ENCODE data around the gene ZNF423. TPM values are rescaled to one million over a fixed set of nuclear protein-coding genes. Genes with fewer than 3 reads are reported as not detected.

The ZNF423 gene
- total RNA-seq, 1 donor from 2014 or later: 0.21 TPM

DNA sequence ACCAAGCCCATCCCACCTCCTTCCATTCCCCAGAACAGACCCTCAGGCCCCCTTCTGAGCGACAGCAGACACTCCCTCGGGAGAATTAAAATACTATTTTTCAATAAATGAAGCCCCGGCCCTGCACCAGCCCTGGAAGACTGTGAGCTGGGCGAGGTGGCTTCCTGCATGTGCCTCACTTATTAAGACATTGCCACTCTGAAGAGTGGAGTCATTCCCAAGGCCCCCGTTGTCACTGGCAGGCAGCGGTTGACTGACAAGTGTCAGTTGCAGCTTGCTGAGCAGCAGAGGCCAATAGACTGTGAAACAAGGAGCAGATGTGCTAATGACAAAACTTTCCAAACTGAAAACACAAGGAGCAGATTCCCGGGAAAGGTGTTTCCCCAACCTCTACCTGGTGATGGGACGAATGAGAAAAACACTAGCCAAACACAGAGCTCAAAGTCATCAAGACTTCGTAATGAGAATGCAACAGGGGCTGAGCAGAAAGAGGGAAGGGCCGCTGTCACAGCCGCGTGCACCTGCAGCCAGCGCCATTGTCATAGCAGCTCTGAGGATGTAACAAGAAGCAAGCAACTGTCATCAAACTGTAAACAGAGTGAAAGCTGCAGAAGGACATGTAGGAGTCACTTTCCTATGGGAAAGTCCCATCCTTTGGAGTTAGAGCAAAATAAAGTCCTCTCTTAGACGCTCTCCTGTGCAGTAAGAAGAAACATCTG, 250.2 kb downstream of the ZNF423 start:
- DNase-seq (ENCODE audit: low read depth): no peak

- DNase-seq (ENCODE audit: low read depth): no peak
Measured at GRCh38 chr16:49604602-49605001, 251.3 kb downstream of the ZNF423 start.

GRCh38 chr16:49603956-49604355, 252.0 kb downstream of the ZNF423 start:
- DNase-seq (ENCODE audit: low read depth): no peak

DNA sequence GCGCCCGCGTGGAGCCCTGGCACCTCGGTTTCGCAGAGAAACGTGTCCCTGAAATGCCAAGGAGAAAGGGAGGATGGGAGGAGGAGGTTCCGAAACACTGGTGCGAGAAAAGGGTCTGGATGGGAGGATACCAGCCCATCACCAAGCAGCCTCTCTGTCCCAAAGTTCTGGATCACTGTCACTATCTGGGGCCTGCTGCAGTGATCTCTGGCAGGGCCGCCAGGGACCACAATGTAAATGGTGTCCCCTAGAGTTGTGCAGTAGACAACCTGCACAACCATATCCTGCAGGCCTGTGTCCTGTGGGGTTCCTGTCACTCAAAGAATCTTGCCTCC, 253.0 kb downstream of the ZNF423 start:
- DNase-seq (ENCODE audit: low read depth): no peak

DNA sequence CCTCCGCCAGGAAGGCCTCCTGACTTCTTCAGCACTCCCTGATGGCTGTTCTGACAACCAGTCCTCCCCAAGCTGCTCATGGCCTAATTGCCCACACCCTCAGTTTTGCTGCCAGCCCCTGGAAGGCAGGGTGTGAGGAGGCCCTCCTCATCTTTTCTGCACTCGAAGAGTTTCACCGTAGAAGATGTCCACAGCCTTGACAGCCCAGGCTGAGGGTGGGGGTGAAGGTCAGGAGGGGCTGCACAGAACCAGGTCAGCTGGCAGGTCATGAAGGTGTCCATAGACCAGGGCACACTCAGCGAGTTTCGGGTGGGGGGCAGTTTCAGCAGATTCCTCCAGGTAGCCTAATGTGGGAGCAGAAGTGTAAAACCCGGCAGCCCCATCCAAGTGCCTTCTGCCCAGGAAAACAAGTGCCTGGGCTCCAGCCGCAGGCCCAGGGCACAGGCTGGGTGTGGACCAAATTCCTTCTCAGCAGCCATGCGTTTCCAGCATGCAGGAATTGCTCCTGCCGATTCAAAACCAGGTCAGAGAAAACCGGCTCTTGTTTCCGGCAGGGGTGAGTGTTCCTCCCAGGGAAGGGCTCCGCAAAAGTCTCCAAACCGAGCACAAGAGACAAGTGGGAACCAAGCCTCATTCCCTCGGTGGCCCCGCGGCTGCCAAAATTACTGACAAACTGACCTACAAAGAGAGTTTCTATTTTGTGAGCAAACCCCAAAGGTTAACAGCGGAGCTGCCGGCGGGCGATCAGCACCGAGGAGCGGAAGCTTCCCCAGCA, 253.5 kb downstream of the ZNF423 start:
- no peak for DNase-seq (ENCODE audit: low read depth)

DNA sequence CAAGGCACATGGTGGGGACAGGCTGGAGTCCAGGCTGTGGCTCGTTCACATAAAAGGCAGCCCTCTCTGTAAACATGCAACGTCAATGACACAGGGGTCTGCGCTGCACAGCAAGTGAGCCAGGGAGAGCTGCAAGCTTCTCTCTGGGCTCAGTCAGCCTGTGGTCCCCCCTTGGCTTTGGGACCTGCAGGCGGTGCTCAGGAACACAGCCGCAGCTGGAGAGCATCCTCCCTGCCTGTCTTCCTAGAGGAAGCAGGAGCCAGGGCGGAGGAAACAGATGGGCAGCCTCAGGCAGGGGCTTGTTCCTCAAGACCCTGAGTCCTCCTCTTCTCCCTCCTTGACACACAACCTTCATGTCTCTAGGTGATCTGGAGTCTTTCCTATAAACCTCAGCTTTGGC, 254.3 kb downstream of the ZNF423 start:
- no peak for DNase-seq (ENCODE audit: low read depth)

GRCh38 chr16:49600976-49601375, 254.9 kb downstream of the ZNF423 start:
- DNase-seq (ENCODE audit: low read depth): no peak

- no peak for DNase-seq (ENCODE audit: low read depth)
Measured at GRCh38 chr16:49600536-49600935, 255.4 kb downstream of the ZNF423 start.

DNA sequence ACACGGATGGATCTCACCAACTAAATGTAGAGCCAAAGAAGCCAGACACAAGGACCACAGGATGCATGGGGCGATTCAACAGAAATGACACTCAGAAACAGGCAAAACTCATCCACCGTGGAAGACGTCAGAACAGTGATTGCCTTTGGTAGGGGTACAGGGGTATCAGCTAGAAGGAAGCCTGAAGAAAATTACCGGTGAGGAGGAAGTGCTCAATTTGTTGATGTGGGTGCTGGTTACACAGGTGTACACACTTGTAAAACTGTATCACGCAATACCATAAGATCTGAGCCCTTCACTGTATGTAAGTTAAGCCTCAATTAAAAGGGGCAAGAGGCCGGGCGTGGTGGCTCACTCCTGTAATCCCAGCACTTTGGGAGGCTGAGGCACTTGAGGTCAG, 256.2 kb downstream of the ZNF423 start:
- no peak for DNase-seq (ENCODE audit: low read depth)

- DNase-seq (ENCODE audit: low read depth): no peak
Measured at GRCh38 chr16:49599281-49599680, 256.6 kb downstream of the ZNF423 start.

GRCh38 chr16:49598383-49599170, 257.3 kb downstream of the ZNF423 start:
- DNase-seq (ENCODE audit: low read depth): no peak

DNA sequence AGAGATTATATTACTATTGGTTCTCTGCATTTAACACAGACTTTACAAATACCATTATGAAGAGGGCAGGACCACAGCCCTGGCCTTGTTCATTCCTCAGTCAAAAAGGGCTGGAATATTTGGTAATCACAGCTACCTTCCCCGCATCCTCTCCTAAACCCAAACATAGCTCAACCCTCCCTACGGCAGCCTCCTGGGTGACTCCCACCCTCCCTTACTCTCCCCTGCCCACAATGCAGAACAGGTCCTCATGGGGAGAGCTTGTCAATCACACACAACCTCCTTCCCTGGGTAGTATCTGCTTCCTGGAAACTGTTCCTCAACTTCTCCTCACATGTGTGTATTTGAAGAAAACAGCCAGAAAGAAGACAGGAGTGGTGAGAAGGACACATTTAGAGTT, 258.1 kb downstream of the ZNF423 start:
- DNase-seq (ENCODE audit: low read depth): no peak

- peak; percentile 85 for DNase-seq (ENCODE audit: low read depth)
Measured at GRCh38 chr16:49596648-49597291, 259.1 kb downstream of the ZNF423 start.

- no peak for DNase-seq (ENCODE audit: low read depth)
Measured at GRCh38 chr16:49596068-49596467, 259.8 kb downstream of the ZNF423 start.

DNA sequence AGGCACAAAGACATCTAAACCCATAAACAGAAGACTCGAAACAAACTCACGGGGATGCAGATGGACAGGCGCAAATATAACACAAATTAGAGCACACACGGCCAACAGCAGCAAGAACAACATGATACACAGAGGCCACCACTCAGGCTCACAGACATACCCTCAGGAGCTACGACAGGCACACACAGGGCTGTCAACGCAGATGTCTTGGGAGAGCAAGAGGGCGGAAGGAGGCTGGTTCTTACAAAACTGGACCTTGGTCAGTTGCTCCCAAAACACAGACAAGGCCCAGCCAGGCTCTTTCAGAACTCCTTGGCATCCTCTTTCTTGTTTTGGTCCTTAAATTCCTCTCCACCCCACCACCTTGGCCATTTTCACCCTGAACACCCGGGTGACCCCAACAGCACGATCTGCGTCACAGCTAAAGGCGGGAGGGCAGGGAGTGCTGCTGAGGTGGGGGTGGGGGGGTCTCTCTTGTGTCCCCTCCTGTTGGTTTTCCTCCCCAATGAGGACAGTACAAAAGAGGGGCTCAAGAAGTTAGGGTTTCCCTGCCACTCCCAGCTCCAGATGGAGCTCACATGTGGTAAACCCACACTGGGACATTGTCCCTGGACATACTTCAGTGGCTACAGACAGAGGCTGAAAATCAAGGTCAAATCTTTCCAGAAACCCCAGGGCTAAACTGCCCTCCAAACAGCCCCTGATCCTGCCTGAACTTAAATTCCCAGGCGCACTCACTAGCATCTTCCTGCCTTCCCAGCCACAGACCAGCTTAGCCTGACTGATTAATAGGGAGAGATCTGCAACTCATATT, 261.0 kb downstream of the ZNF423 start:
- DNase-seq (ENCODE audit: low read depth): no peak

DNA sequence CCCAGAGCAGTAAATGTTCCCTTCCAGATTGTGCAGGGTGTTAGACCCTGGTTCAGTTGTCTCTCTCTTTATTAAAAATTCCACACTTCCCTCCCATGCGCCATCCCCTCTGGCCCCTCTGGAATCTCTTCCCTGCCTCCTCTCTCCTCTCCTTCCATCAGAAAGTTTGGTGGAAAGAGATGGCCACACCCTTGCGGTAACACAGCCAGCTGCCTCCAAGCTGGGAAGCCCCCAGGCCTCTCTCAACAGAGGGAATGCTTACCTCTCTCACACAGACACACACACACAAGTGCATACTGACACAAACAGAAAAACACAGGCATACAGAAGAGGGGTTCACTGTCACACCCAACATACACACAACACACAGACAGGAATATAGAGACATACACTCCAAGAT, 261.8 kb downstream of the ZNF423 start:
- no peak for DNase-seq (ENCODE audit: low read depth)

DNA sequence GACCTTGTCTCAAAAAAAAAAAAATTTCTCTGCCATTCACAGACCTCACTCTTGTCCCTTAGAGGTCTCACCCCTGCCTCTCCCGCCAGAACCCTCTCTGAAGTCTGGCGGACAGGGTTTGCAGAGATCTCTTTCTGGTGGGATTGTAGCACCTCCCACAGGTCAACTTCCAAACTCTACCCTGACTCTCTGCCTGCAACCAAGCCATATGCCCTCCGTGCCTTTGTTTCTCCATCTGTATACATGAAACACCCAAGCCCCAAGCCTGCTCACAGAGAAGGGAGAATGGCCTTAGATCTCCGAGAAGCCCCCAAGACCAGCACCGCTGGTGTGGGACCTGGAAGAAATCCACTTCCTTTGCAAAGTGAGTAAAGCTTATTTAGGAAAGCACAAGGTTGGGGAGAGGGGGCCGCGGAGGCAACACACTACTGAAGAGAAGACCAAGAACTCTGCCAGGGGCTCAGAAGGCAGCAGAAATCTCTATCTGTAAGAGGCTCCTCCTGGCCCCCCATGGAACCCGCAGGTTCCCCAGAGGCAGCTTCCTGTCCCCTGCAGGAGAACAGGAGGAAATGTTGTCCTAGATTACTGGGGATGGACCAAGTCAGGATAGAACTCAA, 262.4 kb downstream of the ZNF423 start:
- DNase-seq (ENCODE audit: low read depth): no peak

- DNase-seq (ENCODE audit: low read depth): no peak
Measured at GRCh38 chr16:49592546-49593423, 263.1 kb downstream of the ZNF423 start.

- no peak for DNase-seq (ENCODE audit: low read depth)
Measured at GRCh38 chr16:49590166-49590871, 265.6 kb downstream of the ZNF423 start.

All from myocyte (in vitro differentiated cells).